ENCODE results near the gene DGUOK.

DNA sequence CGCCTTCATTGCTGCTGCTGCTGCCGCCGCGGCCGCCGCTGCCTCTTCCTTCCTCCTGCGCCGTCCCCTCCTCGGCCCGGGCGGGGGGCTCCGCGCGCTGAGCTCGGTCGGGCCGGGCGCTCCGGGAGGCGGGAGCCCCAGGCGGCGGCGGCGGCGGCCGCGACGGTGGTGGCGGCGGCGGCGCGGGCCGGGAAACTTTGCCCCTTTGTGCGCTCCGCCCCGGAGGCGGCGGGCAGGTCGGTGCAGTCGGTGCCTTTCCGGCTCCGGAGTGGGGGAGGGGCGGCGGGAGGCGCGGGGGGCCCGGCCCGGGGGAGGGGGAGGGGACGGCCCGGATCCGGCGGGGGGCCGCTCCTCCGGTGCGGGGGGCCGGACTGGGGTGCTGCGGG, 58.2 kb downstream of the DGUOK start:
- TF ChIP-seq CTCF (IDR thresholded peaks at IDR 0.05) (no peak), POLR2AphosphoS5 (IDR thresholded peaks at IDR 0.05; ENCODE audit: insufficient read depth in 1 of 2, low read depth in 1 of 2) (no peak)
